Gastrocnemius medialis (tissue), 4 donors: ENCODE results near the gene KCNG1. TPM values are rescaled to one million over a fixed set of nuclear protein-coding genes. Genes with fewer than 3 reads are reported as not detected.

ENCODE experiments used
- ATAC-seq, 2 donors: fragments of 150-250 bp; one replicate each; pipeline ENCODE4 v1.9.1; 2016
- DNase-seq, 2 donors: peaks; one replicate each; pipeline ENCODE4 v3.0.0-alpha.2; 2019
- H3K27ac ChIP-seq, 4 donors: fragments of 200-600 bp; sonication (generic); 1 replicate in 1 of 4; 2 replicates in 3 of 4; pipeline ENCODE4 v1.5.1; 2016 to 2018; ENCODE audit warnings: mild to moderate bottlenecking in 2 of 4, moderate library complexity in 1 of 4
- H3K27me3 ChIP-seq, 3 donors: fragments of 200-600 bp; sonication (generic) in 2 of 3; 1 replicate in 1 of 3; 2 replicates in 2 of 3; pipeline versions ENCODE4 v1.5.1 to v1.6.0; 2016 to 2019; ENCODE audit warnings: mild to moderate bottlenecking in 1 of 3, moderate library complexity in 1 of 3
- H3K36me3 ChIP-seq, 2 donors: fragments of 200-600 bp; sonication (generic) in 1 of 2; one replicate each; pipeline ENCODE4 v1.5.1; 2017 to 2018
- H3K4me1 ChIP-seq, 2 donors: fragments of 200-600 bp; sonication (generic) in 1 of 2; one replicate each; pipeline ENCODE4 v1.5.1; 2016 to 2017; ENCODE audit warnings: mild to moderate bottlenecking in 2 of 2
- H3K4me3 ChIP-seq, 4 donors: fragments of 200-600 bp; sonication (generic) in 3 of 4; 1 replicate in 1 of 4; 2 replicates in 3 of 4; pipeline ENCODE4 v1.5.1; 2016 to 2019; ENCODE audit warnings: mild to moderate bottlenecking in 2 of 4
- H3K9me3 ChIP-seq, 3 donors: fragments of 200-600 bp; sonication (generic) in 2 of 3; 1 replicate in 1 of 3; 2 replicates in 2 of 3; pipeline ENCODE4 v1.5.1; 2016 to 2019
- CTCF ChIP-seq, 5 experiments: fragments of 450-650 bp in 3 of 5; fragments of 200-600 bp in 2 of 5; sonication (generic) in 2 of 5; IDR thresholded peaks in 4 of 5; conservative IDR thresholded peaks in 1 of 5; 1 replicate in 4 of 5; 2 replicates in 1 of 5; pipeline ENCODE4 v1.5.1; 2016 to 2019; ENCODE audit warnings: antibody characterized with exemption in 5 of 5, mild to moderate bottlenecking in 3 of 5, moderate library complexity in 3 of 5
- POLR2A ChIP-seq, 2 donors: fragments of 450-650 bp; IDR thresholded peaks; one replicate each; pipeline ENCODE4 v1.6.1; 2017; ENCODE audit warnings: antibody characterized with exemption in 2 of 2, mild to moderate bottlenecking in 2 of 2, moderate library complexity in 2 of 2
- in situ Hi-C, 4 donors: fragments of 200-750 bp; cut with MboI; loops; one replicate each; pipeline versions ENCODE4 v1.15.0 to v1.8.0; 2017; ENCODE audit warnings: low sequenced_read_pairs in 4 of 4
- intact Hi-C: fragments of 100-400 bp; cut with DNase I; formaldehyde crosslinking; loops from one replicate; pipeline ENCODE4 v1.15.1; 2023; ENCODE audit warnings: low total_unique reads
- total RNA-seq, 4 donors: library from RNA; depleted of rRNA; stranded (reverse); fragments of >200 nt; gene quantifications; one replicate each; pipeline versions ENCODE4 v1.1.0 to v1.2.3, GENCODE V29; 2016

The KCNG1 gene
- total RNA-seq, 4 donors from 2014 or later: not detected

GRCh38 chr20:51002633-51003032 is 20.3 kb downstream of the KCNG1 start:
- in situ Hi-C loops (no loop called here), intact Hi-C loops (no loop called here)
- DNase-seq: no peak
- no peak for TF ChIP-seq POLR2A (IDR thresholded peaks at IDR 0.05)
- TF ChIP-seq CTCF (IDR thresholded peaks at IDR 0.05 in 4 of 5, conservative IDR thresholded peaks at IDR 0.05 in 1 of 5): no peak
- H3K27me3 ChIP-seq: peaks cover 0 to 6% (median 0%) of the 10 kb centered on the region in 3 donors
- H3K27ac ChIP-seq: no peak overlapping the region
- no peaks in the 10 kb centered on the region for H3K9me3 ChIP-seq
- no peaks in the 10 kb centered on the region for H3K4me1 ChIP-seq
- no peak for ATAC-seq
- no peak overlapping the region for H3K4me3 ChIP-seq
- no peaks in the 10 kb centered on the region for H3K36me3 ChIP-seq

- in situ Hi-C loops (no loop called here), intact Hi-C loops (no loop called here)
- H3K27me3 ChIP-seq: peaks cover 0 to 6% (median 0%) of the 10 kb centered on the region in 3 donors
- DNase-seq (no peak), ATAC-seq (no peak)
- no peak overlapping the region for H3K27ac ChIP-seq
- no peaks in the 10 kb centered on the region for H3K4me1 ChIP-seq
- no peak for TF ChIP-seq POLR2A (IDR thresholded peaks at IDR 0.05)
- TF ChIP-seq CTCF (IDR thresholded peaks at IDR 0.05 in 4 of 5, conservative IDR thresholded peaks at IDR 0.05 in 1 of 5): no peak
- H3K9me3 ChIP-seq: no peaks in the 10 kb centered on the region
- no peak overlapping the region for H3K4me3 ChIP-seq
- no peaks in the 10 kb centered on the region for H3K36me3 ChIP-seq
Observed at GRCh38 chr20:51001430-51002265, 21.3 kb downstream of the KCNG1 start.

GRCh38 chr20:50999355-50999754 is 23.6 kb downstream of the KCNG1 start:
- no peaks in the 10 kb centered on the region for H3K9me3 ChIP-seq
- peaks cover 0 to 6% (median 0%) of the 10 kb centered on the region in 3 donors for H3K27me3 ChIP-seq
- no peak overlapping the region for H3K27ac ChIP-seq
- intact Hi-C loops: no loop called here
- no peaks in the 10 kb centered on the region for H3K4me1 ChIP-seq
- in situ Hi-C loops: loop anchor here in 2 of 4 donors (25.0 kb wide), 2 partner anchors 613 to 638 kb away; no protein-coding TSS in a partner anchor
- TF ChIP-seq CTCF (IDR thresholded peaks at IDR 0.05 in 4 of 5, conservative IDR thresholded peaks at IDR 0.05 in 1 of 5) (no peak), POLR2A (IDR thresholded peaks at IDR 0.05) (no peak)
- H3K4me3 ChIP-seq: no peak overlapping the region
- ATAC-seq: no peak
- no peaks in the 10 kb centered on the region for H3K36me3 ChIP-seq
- no peak for DNase-seq

GRCh38 chr20:50996901-50997865 is 25.7 kb downstream of the KCNG1 start:
- intact Hi-C loops: no loop called here
- Histone ChIP-seq H3K27me3 (peaks cover 0 to 4% (median 3%) of the 10 kb centered on the region in 3 donors), H3K4me3 (no peak overlapping the region), H3K9me3 (no peaks in the 10 kb centered on the region), H3K36me3 (no peaks in the 10 kb centered on the region), H3K27ac (no peak overlapping the region), H3K4me1 (no peaks in the 10 kb centered on the region)
- in situ Hi-C loops: loop anchor here in 2 of 4 donors (25.0 kb wide), 2 partner anchors 615 to 640 kb away; no protein-coding TSS in a partner anchor
- no peak for DNase-seq
- no peak for TF ChIP-seq POLR2A (IDR thresholded peaks at IDR 0.05)
- no peak for TF ChIP-seq CTCF (IDR thresholded peaks at IDR 0.05 in 4 of 5, conservative IDR thresholded peaks at IDR 0.05 in 1 of 5)
- no peak for ATAC-seq
